ENCODE data around the gene HNRNPU. TPM values are rescaled to one million over a fixed set of nuclear protein-coding genes. Genes with fewer than 3 reads are reported as not detected.

HNRNPU gene
- polyA plus RNA-seq (2012; rRNA removed) = 130 and 164 TPM in 2 replicates
- polyA plus RNA-seq (2012; cell fraction: cytosol; rRNA removed) = 172 and 202 TPM in 2 replicates
- 102 and 124 TPM in 2 replicates for polyA plus RNA-seq (2012; cell fraction: nucleus; rRNA removed)

GRCh38 chr1:244864253-244865027 is at the start of gene HNRNPU:
Gene HNRNPU, minus strand, starts transcription at chr1:244864543. Its CDS starts 236 bp downstream, at chr1:244864307.
- CTCF ChIA-PET = interaction anchor here (0.8 to 3.5 kb wide), 10 partner anchors 14 to 260 kb away, joined by 3 to 28 read pairs (median 6); partner anchors contain the start of gene COX20
- peaks cover 26 to 31% of the 10 kb centered on the region in 2 experiments for H3K36me3 ChIP-seq (replicated peaks in 1 of 2; ENCODE audit: control insufficient read depth in 1 of 2, insufficient read depth in 2 of 2, low read length in 1 of 2)
- H3F3A ChIP-seq (replicated peaks; ENCODE audit: insufficient read depth) = peaks cover 26% of the 10 kb centered on the region
- no peaks in the 10 kb centered on the region for H3K9me3 ChIP-seq
- H2AFZ ChIP-seq (ENCODE audit: low read depth) = peak within 1 kb of the TSS; percentile 88
- H3K9me2 ChIP-seq = no peaks in the 10 kb centered on the region
- no peaks in the 10 kb centered on the region for H3K27me3 ChIP-seq (ENCODE audit: insufficient read depth)
- POLR2A ChIA-PET = interaction anchor here (0.9 to 5.2 kb wide), 7 partner anchors 12 to 249 kb away, joined by 3 to 47 read pairs (median 4); partner anchors contain the start of gene COX20
- peak within 1 kb of the TSS; percentile 81 for H3K4me2 ChIP-seq
- peak within 1 kb of the TSS; percentile 99 to 100 for H3K4me3 ChIP-seq (ENCODE audit: low read depth in 2 of 2, low read length in 1 of 2)
- H3K4me1 ChIP-seq (ENCODE audit: control insufficient read depth in 1 of 2, insufficient read depth in 2 of 2, low read depth in 1 of 2, low read length in 1 of 2) = peaks cover 15 to 32% of the 10 kb centered on the region in 2 experiments; a peak in 3 of 4 replicates
- peak within 1 kb of the TSS; percentile 96 to 100 for H3K27ac ChIP-seq (ENCODE audit: low read depth in 2 of 2, low read length in 1 of 2)
- peak; percentile 93 for DNase-seq
- WGBS (ENCODE audit: low lambda C conversion rate) = 3% methylated on average over 15 of the region's 71 CpGs
- peaks cover 34% of the 10 kb centered on the region for H4K20me1 ChIP-seq (ENCODE audit: insufficient read depth)
- H3K79me2 ChIP-seq (ENCODE audit: insufficient read depth) = peaks cover 47% of the 10 kb centered on the region
- H3K9ac ChIP-seq = peak within 1 kb of the TSS; percentile 100
- TF ChIP-seq FOXJ3 (CRISPR knock-in tag; IDR thresholded peaks at IDR 0.05) = no peak
- no peak for TF ChIP-seq JUND (IDR thresholded peaks at IDR 0.05)
- no peak for TF ChIP-seq ELF1 (IDR thresholded peaks at IDR 0.05)
- no peak for TF ChIP-seq TCF12 (IDR thresholded peaks at IDR 0.05)
- TF ChIP-seq TEAD4 (IDR thresholded peaks at IDR 0.05; ENCODE audit: borderline replicate concordance, insufficient read depth) = 0 out of 2 replicates have a peak, but pooled peaks have one; percentile 25
- no peak for TF ChIP-seq IRF3 (IDR thresholded peaks at IDR 0.05; ENCODE audit: low read depth, low read length)
- TF ChIP-seq POLR2AphosphoS5 (IDR thresholded peaks at IDR 0.05; ENCODE audit: low read depth, low read length) = peak; percentile 95
- peak; percentile 62 for TF ChIP-seq MXI1 (IDR thresholded peaks at IDR 0.05; ENCODE audit: low read depth, low read length)
- TF ChIP-seq NRF1 (IDR thresholded peaks at IDR 0.05; ENCODE audit: low read depth, low read length) = peak; percentile 85
- TF ChIP-seq NFIC (IDR thresholded peaks at IDR 0.05; ENCODE audit: borderline replicate concordance) = no peak
- no peak for TF ChIP-seq FOXM1 (IDR thresholded peaks at IDR 0.05; ENCODE audit: low read depth)
- no peak for TF ChIP-seq PBX3 (IDR thresholded peaks at IDR 0.05)
- no peak for TF ChIP-seq GABPA (IDR thresholded peaks at IDR 0.05; ENCODE audit: low read depth)
- no peak for TF ChIP-seq FOSL2 (IDR thresholded peaks at IDR 0.05; ENCODE audit: borderline replicate concordance, low read depth)
- TF ChIP-seq TAF1 (IDR thresholded peaks at IDR 0.05; ENCODE audit: borderline replicate concordance, low read depth, low read length) = peak; percentile 95
- no peak for TF ChIP-seq MEF2A (IDR thresholded peaks at IDR 0.05; ENCODE audit: borderline replicate concordance, low read depth)
- no peak; the same call in 1 of the 2 replicates for TF ChIP-seq SIN3A (IDR thresholded peaks at IDR 0.05; ENCODE audit: borderline replicate concordance, low read depth, low read length)
- 0 out of 2 replicates have a peak, but pooled peaks have one; percentile 16 for TF ChIP-seq ZBTB33 (IDR thresholded peaks at IDR 0.05; ENCODE audit: borderline replicate concordance, low read depth)
- TF ChIP-seq REST (IDR thresholded peaks at IDR 0.05; ENCODE audit: low read depth, low read length) = no peak; the same call in 1 of the 2 replicates
- TF ChIP-seq YY1 (IDR thresholded peaks at IDR 0.05; ENCODE audit: low read depth) = peak; percentile 67
- no peak for TF ChIP-seq SMC3 (IDR thresholded peaks at IDR 0.05; ENCODE audit: low read depth, low read length)
- TF ChIP-seq CHD2 (IDR thresholded peaks at IDR 0.05; ENCODE audit: low read length, partially characterized antibody) = peak; percentile 88
- no peak for TF ChIP-seq USF1 (IDR thresholded peaks at IDR 0.05; ENCODE audit: borderline replicate concordance, low read depth)
- TF ChIP-seq RCOR1 (IDR thresholded peaks at IDR 0.05; ENCODE audit: low read length) = no peak

Data from SK-N-SH (cell line).